B cell (primary cell): ENCODE measurements around the gene PRRC2A. TPM values are rescaled to one million over a fixed set of nuclear protein-coding genes. Genes with fewer than 3 reads are reported as not detected.

Experiments
- ATAC-seq: fragments of 200-7000 bp; cut with Tn5 transposase; one replicate; pipeline ENCODE4 v1.10.0; 2021; ENCODE audit warnings: low read depth, mild to moderate bottlenecking, moderate number of reproducible peaks, moderate library complexity
- CTCF ChIA-PET: fragments of 350-600 bp; sonication (Branson Sonifier 250); formaldehyde crosslinking; loops from one replicate; lab custom pipeline; 2021; ENCODE audit warnings: antibody characterized with exemption, inconsistent platforms; lab: Charles Lee
- POLR2A ChIA-PET: fragments of 350-600 bp; sonication (Branson Sonifier 250); formaldehyde crosslinking; loops from one replicate; lab custom pipeline; 2021; ENCODE audit warnings: antibody characterized with exemption; lab: Charles Lee
- DNase-seq: peaks from one replicate; pipeline ENCODE4 v3.0.0; 2013
- H2AFZ ChIP-seq: 2 replicates; pipeline ENCODE4 v1.6.1; 2012; ENCODE audit warnings: mild to moderate bottlenecking, low read depth, low read length; ENCODE audit not compliant: insufficient read depth, poor library complexity, severe bottlenecking
- H3K27ac ChIP-seq, 2 donors: 1 replicate in 1 of 2; 2 replicates in 1 of 2; pipeline ENCODE4 v1.5.1; 2012 to 2013; ENCODE audit warnings: low read length in 2 of 2, mild to moderate bottlenecking in 2 of 2, moderate library complexity in 1 of 2
- H3K27me3 ChIP-seq, 4 experiments: fragments of 200-600 bp in 1 of 4; sonication (generic) in 1 of 4; replicated peaks in 1 of 4; 1 replicate in 2 of 4; 2 replicates in 2 of 4; pipeline versions ENCODE4 v1.6.1 to v1.7.0; 2013 to 2016; ENCODE audit warnings: low read length in 3 of 4, mild to moderate bottlenecking in 2 of 4, mixed read lengths in 1 of 4, moderate library complexity in 1 of 4; ENCODE audit not compliant: insufficient read depth in 4 of 4, control insufficient read depth in 3 of 4; ENCODE audit errors: control extremely low read depth in 1 of 4
- H3K36me3 ChIP-seq, 2 experiments: replicated peaks in 1 of 2; 1 replicate in 1 of 2; 2 replicates in 1 of 2; pipeline versions ENCODE4 v1.6.1 to v1.7.1; 2013; ENCODE audit warnings: low read length in 1 of 2; ENCODE audit not compliant: insufficient read depth in 2 of 2, control insufficient read depth in 1 of 2; ENCODE audit errors: control extremely low read depth in 1 of 2, extremely low read depth in 1 of 2
- H3K4me1 ChIP-seq, 2 donors: fragments of 200-600 bp in 1 of 2; sonication (generic) in 1 of 2; 1 replicate in 1 of 2; 2 replicates in 1 of 2; pipeline versions ENCODE4 v1.5.1 to v1.6.1; 2013 to 2017; ENCODE audit warnings: low read length in 2 of 2; ENCODE audit not compliant: control insufficient read depth in 2 of 2, insufficient read depth in 2 of 2
- H3K4me2 ChIP-seq: replicated peaks from 2 replicates; pipeline ENCODE3; 2012; ENCODE audit warnings: mild to moderate bottlenecking, low read depth, low read length; ENCODE audit not compliant: poor library complexity, severe bottlenecking
- H3K4me3 ChIP-seq, 5 experiments: fragments of 200-600 bp in 1 of 5; sonication (generic) in 1 of 5; 1 replicate in 3 of 5; 2 replicates in 2 of 5; pipeline versions ENCODE4 v1.5.1 to v1.7.0; 2011 to 2016; ENCODE audit warnings: low read length in 4 of 5, mild to moderate bottlenecking in 4 of 5, low read depth in 2 of 5, control low read depth in 1 of 5, moderate library complexity in 1 of 5; ENCODE audit not compliant: insufficient read depth in 1 of 5; ENCODE audit errors: control extremely low read depth in 1 of 5, extremely low read depth in 1 of 5
- H3K79me2 ChIP-seq: fragments of 200-600 bp; sonication (generic); one replicate; pipeline ENCODE4 v1.6.0; 2016; ENCODE audit warnings: low read length; ENCODE audit not compliant: control insufficient read depth, insufficient read depth
- H3K9ac ChIP-seq: fragments of 200-600 bp; sonication (generic); 2 replicates; pipeline ENCODE4 v1.6.1; 2017; ENCODE audit warnings: mild to moderate bottlenecking, low read length, moderate library complexity
- H3K9me3 ChIP-seq, 3 donors: one replicate each; pipeline versions ENCODE4 v1.6.1 to v1.7.1; 2013; ENCODE audit warnings: low read length in 2 of 3; ENCODE audit not compliant: control insufficient read depth in 2 of 3, insufficient read depth in 1 of 3; ENCODE audit errors: control extremely low read depth in 1 of 3
- H4K20me1 ChIP-seq: 2 replicates; pipeline ENCODE4 v1.6.0; 2012; ENCODE audit warnings: mild to moderate bottlenecking, low read length; ENCODE audit not compliant: insufficient read depth, control insufficient read depth, poor library complexity, severe bottlenecking
- H3K27ac Mint-ChIP-seq: one replicate; pipeline ENCODE4 v1.8.0; 2021; ENCODE audit warnings: mixed read lengths
- H3K27me3 Mint-ChIP-seq: one replicate; pipeline ENCODE4 v1.8.0; 2021; ENCODE audit warnings: mixed read lengths
- H3K4me1 Mint-ChIP-seq: one replicate; pipeline ENCODE4 v1.8.0; 2021; ENCODE audit warnings: mixed read lengths
- H3K4me3 Mint-ChIP-seq: one replicate; pipeline ENCODE4 v1.8.0; 2021; ENCODE audit warnings: mixed read lengths
- H3K9me3 Mint-ChIP-seq: one replicate; pipeline ENCODE4 v1.8.0; 2022; ENCODE audit warnings: mixed read lengths; ENCODE audit not compliant: insufficient read depth
- EZH2 ChIP-seq: IDR thresholded peaks from 2 replicates; pipeline ENCODE4 v1.6.1; 2012; ENCODE audit warnings: borderline replicate concordance, low read depth, mild to moderate bottlenecking, moderate library complexity, low read length; ENCODE audit not compliant: insufficient read depth, poor library complexity, severe bottlenecking
- WGBS: methylation state at CpG from one replicate; pipeline ENCODE4 v1.1.5; 2013; ENCODE audit warnings: missing lambda C conversion rate; ENCODE audit not compliant: insufficient coverage; 5-methylcytosine and 5-hydroxymethylcytosine counted together
- intact Hi-C: fragments of 100-400 bp; cut with micrococcal nuclease; formaldehyde crosslinking; loops from one replicate; pipeline ENCODE4 v1.10.0; 2022
- polyA plus RNA-seq: library from polyadenylated mRNA; depleted of rRNA; stranded (reverse); fragments of >200 nt; gene quantifications from 2 replicates; pipeline ENCODE4 v1.2.3, GENCODE V29; 2012
- total RNA-seq, 2 donors: library from RNA; stranded (reverse); fragments of 120-200 nt in 1 of 2; gene quantifications; 1 replicate in 1 of 2; 2 replicates in 1 of 2; pipeline versions ENCODE4 v1.2.3 to v1.2.4, GENCODE V29; 2013 to 2022
- TF ChIP-seq, protein P1 (sequence below): fragments of 200-600 bp; IDR thresholded peaks from one replicate; pipeline ENCODE4 v1.8.0; 2022; ENCODE audit warnings: antibody characterized with exemption, mild to moderate bottlenecking

Gene PRRC2A
- total and polyA plus RNA-seq, 2 donors (not counting 1 experiment from before 2014, with no cell fraction given) = 153 to 265 TPM

DNA sequence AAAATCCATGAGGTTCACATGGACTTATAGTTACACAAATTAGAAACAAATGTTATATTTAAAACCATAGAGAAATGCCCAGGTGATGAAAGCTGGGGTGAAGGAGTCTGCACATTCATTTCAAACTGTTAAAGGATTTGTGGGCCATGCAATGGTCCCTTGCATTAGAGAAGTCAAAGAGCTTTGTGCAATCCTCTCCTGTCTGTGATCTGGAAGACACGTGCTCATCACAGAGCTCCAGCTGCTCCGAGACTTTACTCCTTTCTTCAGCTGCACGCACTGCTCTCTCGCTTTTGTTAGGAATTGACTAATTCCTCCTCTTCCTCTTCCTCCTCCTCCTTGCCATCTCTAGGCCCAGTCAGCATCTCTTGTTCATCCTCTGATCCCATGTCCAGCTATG is 9.5 kb upstream of the PRRC2A start:
- Histone ChIP-seq H4K20me1 (no peaks in the 10 kb centered on the region), H3K9me3 (no peaks in the 10 kb centered on the region), H3K79me2 (no peaks in the 10 kb centered on the region), H3K4me3 (no peak overlapping the region), H3K9ac (no peak overlapping the region), H3K36me3 (no peaks in the 10 kb centered on the region), H3K27me3 (no peaks in the 10 kb centered on the region), H3K4me1 (peaks cover 20 to 21% of the 10 kb centered on the region in 2 donors), H3K27ac (no peak overlapping the region), H2AFZ (no peak overlapping the region), H3K4me2 (no peak overlapping the region)
- Mint-ChIP-seq H3K4me3 (no peak overlapping the region), H3K9me3 (no peaks in the 10 kb centered on the region), H3K27me3 (no peaks in the 10 kb centered on the region), H3K27ac (no peak overlapping the region), H3K4me1 (peaks cover 22% of the 10 kb centered on the region)
- DNase-seq (no peak), ATAC-seq (no peak)
- ChIA-PET POLR2A (no interaction called here), CTCF (interaction anchor here (0.6 to 2.8 kb wide), 5 partner anchors 11 to 60 kb away, joined by 4 to 28 read pairs (median 6); no protein-coding TSS in a partner anchor)
- TF ChIP-seq, protein P1, sequence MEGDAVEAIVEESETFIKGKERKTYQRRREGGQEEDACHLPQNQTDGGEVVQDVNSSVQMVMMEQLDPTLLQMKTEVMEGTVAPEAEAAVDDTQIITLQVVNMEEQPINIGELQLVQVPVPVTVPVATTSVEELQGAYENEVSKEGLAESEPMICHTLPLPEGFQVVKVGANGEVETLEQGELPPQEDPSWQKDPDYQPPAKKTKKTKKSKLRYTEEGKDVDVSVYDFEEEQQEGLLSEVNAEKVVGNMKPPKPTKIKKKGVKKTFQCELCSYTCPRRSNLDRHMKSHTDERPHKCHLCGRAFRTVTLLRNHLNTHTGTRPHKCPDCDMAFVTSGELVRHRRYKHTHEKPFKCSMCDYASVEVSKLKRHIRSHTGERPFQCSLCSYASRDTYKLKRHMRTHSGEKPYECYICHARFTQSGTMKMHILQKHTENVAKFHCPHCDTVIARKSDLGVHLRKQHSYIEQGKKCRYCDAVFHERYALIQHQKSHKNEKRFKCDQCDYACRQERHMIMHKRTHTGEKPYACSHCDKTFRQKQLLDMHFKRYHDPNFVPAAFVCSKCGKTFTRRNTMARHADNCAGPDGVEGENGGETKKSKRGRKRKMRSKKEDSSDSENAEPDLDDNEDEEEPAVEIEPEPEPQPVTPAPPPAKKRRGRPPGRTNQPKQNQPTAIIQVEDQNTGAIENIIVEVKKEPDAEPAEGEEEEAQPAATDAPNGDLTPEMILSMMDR = no peak
- no peak for TF ChIP-seq EZH2
- WGBS = 95% methylated on average over 4 of the region's 4 CpGs
- intact Hi-C loops = no loop called here

DNA sequence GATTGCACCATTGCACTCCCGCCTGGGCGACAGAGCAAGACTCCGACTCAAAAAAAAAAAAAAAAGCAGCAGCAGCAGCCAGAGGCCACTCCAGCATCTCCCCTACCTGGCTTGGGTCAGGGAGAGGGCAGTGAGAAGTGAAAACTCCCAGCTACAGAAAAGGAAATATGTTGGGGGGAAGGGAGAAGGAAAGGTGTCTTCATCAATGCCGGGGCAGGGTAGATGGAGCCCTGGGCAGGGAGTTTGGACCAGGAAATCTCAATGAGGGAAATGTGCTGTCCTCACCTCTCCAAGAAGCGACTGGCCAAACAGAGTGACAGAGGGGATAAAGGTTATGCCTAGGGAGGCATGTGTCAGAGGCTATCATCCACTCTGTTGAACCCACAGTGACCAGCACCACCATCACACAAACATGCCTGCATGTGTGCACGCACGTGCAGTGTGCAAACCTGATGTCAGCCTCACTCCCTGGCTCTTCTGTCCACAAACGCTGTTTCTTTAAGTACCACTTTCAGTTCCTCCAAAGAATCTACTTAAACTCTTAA is 6.4 kb upstream of the PRRC2A start:
- H3K4me2 ChIP-seq = peak overlapping the region; percentile 61

More for the DNA sequence above, 6.4 kb upstream of the PRRC2A start:
- H3K4me3 ChIP-seq = no peak overlapping the region
- 70% methylated on average over 3 of the region's 8 CpGs for WGBS
- DNase-seq (peak; percentile 60), ATAC-seq (peak; percentile 69)
- peaks cover 0 to 2% (median 0%) of the 10 kb centered on the region in 3 donors for H3K9me3 ChIP-seq
- intact Hi-C loops = no loop called here
- peak overlapping the region; percentile 26 to 68 for H3K27ac ChIP-seq
- peaks cover 27 to 30% of the 10 kb centered on the region in 2 donors for H3K4me1 ChIP-seq
- no peaks in the 10 kb centered on the region for H3K9me3 Mint-ChIP-seq
- peak overlapping the region; percentile 70 for H3K4me3 Mint-ChIP-seq
- POLR2A ChIA-PET = no interaction called here
- no peak for TF ChIP-seq EZH2
- TF ChIP-seq, protein P1 = no peak
- no peaks in the 10 kb centered on the region for H3K36me3 ChIP-seq
- H3K27me3 Mint-ChIP-seq = no peaks in the 10 kb centered on the region
- H2AFZ ChIP-seq = peak overlapping the region; percentile 55
- H3K9ac ChIP-seq = no peak overlapping the region
- no peaks in the 10 kb centered on the region for H4K20me1 ChIP-seq
- peaks cover 33% of the 10 kb centered on the region for H3K4me1 Mint-ChIP-seq
- peak overlapping the region; percentile 89 for H3K27ac Mint-ChIP-seq
- H3K27me3 ChIP-seq = no peaks in the 10 kb centered on the region
- CTCF ChIA-PET = interaction anchor here (0.8 to 5.6 kb wide), 4 partner anchors 17 to 41 kb away, joined by 3 to 44 read pairs (median 3); partner anchors contain the start of gene LTB
- no peaks in the 10 kb centered on the region for H3K79me2 ChIP-seq
